Mucosa of descending colon (tissue), 3 donors: ENCODE measurements around the gene TRPT1. TPM values are rescaled to one million over a fixed set of nuclear protein-coding genes. Genes with fewer than 3 reads are reported as not detected.
"Not testable (repeated sequence)": the region's sequence is repeated elsewhere in the genome, so short reads cannot be mapped to it uniquely, and the experiment has no call there.

Experiments
- ATAC-seq: fragments of 200-7000 bp; cut with Tn5 transposase; one replicate; pipeline ENCODE4 v1.9.1; 2020; ENCODE audit warnings: mild to moderate bottlenecking, moderate library complexity
- DNase-seq, 3 donors: peaks; one replicate each; pipeline ENCODE4 v3.0.0-alpha.2; 2020
- H3K36me3 ChIP-seq: fragments of 200-600 bp; one replicate; pipeline ENCODE4 v1.8.0; 2021; ENCODE audit warnings: low read depth, mild to moderate bottlenecking
- H3K4me1 ChIP-seq: fragments of 200-600 bp; one replicate; pipeline ENCODE4 v1.8.0; 2021; ENCODE audit warnings: low read depth, mild to moderate bottlenecking
- H3K4me3 ChIP-seq: fragments of 200-600 bp; one replicate; pipeline ENCODE4 v1.8.0; 2021; ENCODE audit warnings: mild to moderate bottlenecking
- H3K9me3 ChIP-seq: fragments of 200-600 bp; one replicate; pipeline ENCODE4 v1.8.0; 2021; ENCODE audit warnings: mild to moderate bottlenecking
- CTCF ChIP-seq: fragments of 200-600 bp; IDR thresholded peaks from one replicate; pipeline ENCODE4 v1.8.0; 2022; ENCODE audit warnings: antibody characterized with exemption, mild to moderate bottlenecking
- intact Hi-C, 2 donors: fragments of 100-400 bp; cut with DNase I in 1 of 2; cut with micrococcal nuclease in 1 of 2; formaldehyde crosslinking; loops; one replicate each; pipeline versions ENCODE4 v1.11.0 to v1.11.1; 2022; cut with DNase I, micrococcal nuclease
- total RNA-seq, 3 donors: library from RNA; stranded (reverse); fragmentation: NEBNext Ultra II Directional in 2 of 3; extraction: Animal tissue kit (Norgen Biotek cat#: 25700) in 2 of 3; gene quantifications; one replicate each; pipeline versions ENCODE4 v1.2.1 to v1.2.4, GENCODE V29; 2021 to 2023
- donor health status: DM: no; HTN: no; CAD: no; lungs with moderate emphysema.
- donor health status: DM: no; HTN: no; CAD: no.
- donor health status: DM: no; HTN: yes; CAD: no.

TRPT1 gene
- total RNA-seq, 3 donors from 2014 or later = 50.6 to 55.1 (median 53.1) TPM

DNA sequence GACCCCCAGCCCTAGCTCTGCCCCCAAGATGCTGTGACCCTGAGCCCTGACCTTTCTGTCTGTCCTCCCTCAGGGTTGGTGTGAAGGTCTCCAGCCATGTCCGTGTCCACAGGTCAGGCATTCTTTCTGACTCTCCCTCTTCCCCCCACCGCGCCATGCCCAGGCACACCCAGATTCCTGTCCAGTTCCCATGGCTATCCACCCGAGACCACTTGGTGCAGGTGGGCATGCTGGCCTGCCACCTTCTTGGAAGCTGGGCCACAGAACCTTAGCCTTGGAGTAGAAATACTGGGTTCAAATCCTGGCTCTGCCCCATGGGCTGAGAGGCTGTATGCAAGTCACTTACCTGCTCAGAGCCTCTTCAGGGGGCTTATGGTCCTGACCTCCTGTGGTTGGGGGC lies 23.1 kb upstream of the TRPT1 start:
- H3K9me3 ChIP-seq = no peaks in the 10 kb centered on the region
- no peaks in the 10 kb centered on the region for H3K36me3 ChIP-seq
- TF ChIP-seq CTCF = no peak
- H3K4me1 ChIP-seq = peaks cover 28% of the 10 kb centered on the region
- no peak for ATAC-seq
- no peak overlapping the region for H3K4me3 ChIP-seq
- peak in 1 of 3 donors; percentile 44 for DNase-seq
- intact Hi-C loops = loop anchor here in 1 of 2 donors (10.0 kb wide), 1 partner anchor 64 kb away; the partner anchor contains the start of gene STIP1

GRCh38 chr11:64248578-64248977 lies 22.6 kb upstream of the TRPT1 start:
- intact Hi-C loops = loop anchor here in 1 of 2 donors (10.0 kb wide), 1 partner anchor 64 kb away; the partner anchor contains the start of gene STIP1
- ATAC-seq (no peak), DNase-seq (peak in 2 of 3 donors; percentile 47 to 63)
- H3K36me3 ChIP-seq = no peaks in the 10 kb centered on the region
- no peak overlapping the region for H3K4me3 ChIP-seq
- no peaks in the 10 kb centered on the region for H3K9me3 ChIP-seq
- H3K4me1 ChIP-seq = peaks cover 30% of the 10 kb centered on the region
- no peak for TF ChIP-seq CTCF

DNA sequence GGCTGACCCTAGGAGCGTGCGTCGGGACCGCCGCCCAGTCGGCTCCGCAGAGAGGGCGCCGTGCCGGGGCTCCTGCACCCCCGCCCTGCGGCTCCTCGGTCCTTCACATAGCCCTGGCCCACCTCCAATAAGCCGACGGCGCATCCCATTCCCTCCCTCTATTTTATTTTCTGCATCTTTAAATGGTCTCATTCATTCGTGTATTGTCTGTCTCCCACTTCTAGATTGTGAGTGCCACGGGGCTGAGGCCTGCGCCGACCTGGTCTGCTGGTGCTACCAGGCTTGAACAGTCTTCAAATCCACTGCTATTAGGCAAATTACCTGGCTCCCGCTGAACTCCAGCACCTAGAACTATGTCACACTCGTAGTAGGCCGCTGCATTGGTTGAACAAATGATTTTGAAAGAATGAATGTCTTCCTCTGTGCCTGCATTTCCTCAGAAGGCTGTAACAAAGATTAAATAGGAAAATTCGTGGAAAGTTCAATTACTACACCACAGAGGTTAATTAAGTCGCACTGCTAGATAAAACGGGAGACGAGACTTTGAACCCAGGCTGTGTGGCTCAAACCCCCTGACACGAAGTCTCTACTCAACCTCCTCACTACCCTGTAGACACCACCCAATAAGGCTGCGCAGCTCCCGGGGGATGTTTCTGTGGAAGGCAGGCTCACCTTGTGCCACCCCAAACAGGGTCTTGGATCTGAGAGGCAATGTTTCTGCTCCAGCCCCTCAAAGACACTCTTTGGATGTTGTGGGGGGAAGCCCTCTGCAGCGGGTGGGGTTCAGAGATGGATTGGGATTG lies 21.9 kb upstream of the TRPT1 start:
- no peaks in the 10 kb centered on the region for H3K9me3 ChIP-seq
- peaks cover 30% of the 10 kb centered on the region for H3K4me1 ChIP-seq
- no peak for TF ChIP-seq CTCF
- no peaks in the 10 kb centered on the region for H3K36me3 ChIP-seq
- intact Hi-C loops = loop anchor here in 1 of 2 donors (10.0 kb wide), 1 partner anchor 63 kb away; the partner anchor contains the start of gene STIP1
- ATAC-seq = no peak
- H3K4me3 ChIP-seq = no peak overlapping the region
- DNase-seq = peak in 1 of 3 donors; percentile 20

GRCh38 chr11:64246871-64247728 lies 21.1 kb upstream of the TRPT1 start, which contains the start of gene PPP1R14B:
TSS of gene PPP1R14B (minus strand) at chr11:64246943. CDS start at chr11:64246673, 270 bp downstream.
- ATAC-seq (peak; percentile 69), DNase-seq (peak; percentile 92 to 94 (median 94))
- H3K36me3 ChIP-seq = no peaks in the 10 kb centered on the region
- peak within 1 kb of the TSS; percentile 44 for H3K4me3 ChIP-seq
- intact Hi-C loops = loop anchor here in 1 of 2 donors (10.0 kb wide), 1 partner anchor 62 kb away; the partner anchor contains the start of gene STIP1
- TF ChIP-seq CTCF = no peak
- no peaks in the 10 kb centered on the region for H3K9me3 ChIP-seq
- H3K4me1 ChIP-seq = peaks cover 30% of the 10 kb centered on the region

GRCh38 chr11:64246621-64246870 lies 20.6 kb upstream of the TRPT1 start:
- peaks cover 30% of the 10 kb centered on the region for H3K4me1 ChIP-seq
- peak; percentile 1 for ATAC-seq
- not testable (repeated sequence) for DNase-seq, H3K9me3 ChIP-seq, H3K36me3 ChIP-seq
- peak; percentile 8 for TF ChIP-seq CTCF
- intact Hi-C loops = loop anchor here in 1 of 2 donors (10.0 kb wide), 1 partner anchor 62 kb away; the partner anchor contains the start of gene STIP1
- H3K4me3 ChIP-seq = peak overlapping the region; percentile 44
